Prostate gland (tissue), 2 donors: Measurements from ENCODE around the gene NIBAN1. TPM values are rescaled to one million over a fixed set of nuclear protein-coding genes. Genes with fewer than 3 reads are reported as not detected.

Experiments
- DNase-seq: peaks from one replicate; pipeline ENCODE4 v3.0.0-alpha.2; 2019; ENCODE audit warnings: low spot score
- H3K27ac ChIP-seq, 2 donors: fragments of 200-600 bp; sonication (generic); 2 replicates each; pipeline ENCODE4 v1.5.1; 2017 to 2019
- H3K27me3 ChIP-seq: fragments of 200-600 bp; sonication (generic); replicated peaks from 2 replicates; pipeline ENCODE4 v1.5.1; 2019; ENCODE audit not compliant: insufficient read depth
- H3K36me3 ChIP-seq, 2 donors: fragments of 200-600 bp; sonication (generic); 1 replicate in 1 of 2; 2 replicates in 1 of 2; pipeline versions ENCODE4 v1.5.1 to v1.8.1; 2017 to 2019
- H3K4me1 ChIP-seq: fragments of 200-600 bp; sonication (generic); replicated peaks from 2 replicates; pipeline ENCODE4 v1.5.1; 2019
- H3K4me3 ChIP-seq, 2 donors: fragments of 200-600 bp; sonication (generic); 2 replicates each; pipeline ENCODE4 v1.5.1; 2017 to 2019
- H3K9me3 ChIP-seq: fragments of 200-600 bp; sonication (generic); 2 replicates; pipeline ENCODE4 v1.5.1; 2017
- POLR2A ChIP-seq: fragments of 450-650 bp; IDR thresholded peaks from one replicate; pipeline ENCODE4 v1.6.1; 2016; ENCODE audit warnings: antibody characterized with exemption, mild to moderate bottlenecking
- POLR2AphosphoS5 ChIP-seq: sonication (generic); formaldehyde crosslinking; IDR thresholded peaks from one replicate; pipeline ENCODE4 v1.6.1; 2017; ENCODE audit warnings: antibody characterized with exemption
- WGBS: methylation state at CpG from one replicate; pipeline ENCODE4 v1.1.5; 2018; 5-methylcytosine and 5-hydroxymethylcytosine counted together
- intact Hi-C: fragments of 100-400 bp; cut with DNase I; formaldehyde crosslinking; loops from one replicate; pipeline ENCODE4 v1.14.2; 2022
- total RNA-seq, 2 donors: library from RNA; depleted of rRNA; stranded (reverse); fragments of >200 nt; gene quantifications; one replicate each; pipeline ENCODE4 v1.1.0, GENCODE V29; 2016
- TF ChIP-seq, protein P1 (sequence below), 4 experiments: fragments of 200-600 bp in 2 of 4; fragments of 450-650 bp in 2 of 4; sonication (generic) in 2 of 4; IDR thresholded peaks; 1 replicate in 3 of 4; 2 replicates in 1 of 4; pipeline ENCODE4 v1.5.1; 2016 to 2019; ENCODE audit warnings: antibody characterized with exemption in 4 of 4, mild to moderate bottlenecking in 2 of 4, moderate library complexity in 2 of 4

The NIBAN1 gene
- total RNA-seq, 2 donors from 2014 or later: 47.3 to 97.4 TPM

DNA sequence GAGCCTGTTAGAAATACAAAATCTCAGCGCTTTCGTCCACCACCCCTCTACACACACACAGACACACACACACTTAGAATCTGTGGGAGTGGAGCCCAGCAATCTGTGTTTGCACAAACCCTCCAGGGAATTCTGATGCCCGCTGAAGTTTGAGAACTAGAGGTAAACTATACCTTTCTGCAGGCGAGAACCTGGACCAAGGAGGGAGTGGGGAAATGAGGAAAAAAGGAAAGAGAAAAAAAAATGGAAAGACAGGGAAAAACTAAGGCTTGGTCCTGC is 468 bp upstream of the NIBAN1 start:
- Histone ChIP-seq H3K4me3 (peak overlapping the region; percentile 75 to 85), H3K4me1 (no peaks in the 10 kb centered on the region), H3K9me3 (no peaks in the 10 kb centered on the region), H3K36me3 (no peaks in the 10 kb centered on the region), H3K27ac (peak overlapping the region; percentile 68 to 84), H3K27me3 (no peaks in the 10 kb centered on the region)
- TF ChIP-seq, protein P1, sequence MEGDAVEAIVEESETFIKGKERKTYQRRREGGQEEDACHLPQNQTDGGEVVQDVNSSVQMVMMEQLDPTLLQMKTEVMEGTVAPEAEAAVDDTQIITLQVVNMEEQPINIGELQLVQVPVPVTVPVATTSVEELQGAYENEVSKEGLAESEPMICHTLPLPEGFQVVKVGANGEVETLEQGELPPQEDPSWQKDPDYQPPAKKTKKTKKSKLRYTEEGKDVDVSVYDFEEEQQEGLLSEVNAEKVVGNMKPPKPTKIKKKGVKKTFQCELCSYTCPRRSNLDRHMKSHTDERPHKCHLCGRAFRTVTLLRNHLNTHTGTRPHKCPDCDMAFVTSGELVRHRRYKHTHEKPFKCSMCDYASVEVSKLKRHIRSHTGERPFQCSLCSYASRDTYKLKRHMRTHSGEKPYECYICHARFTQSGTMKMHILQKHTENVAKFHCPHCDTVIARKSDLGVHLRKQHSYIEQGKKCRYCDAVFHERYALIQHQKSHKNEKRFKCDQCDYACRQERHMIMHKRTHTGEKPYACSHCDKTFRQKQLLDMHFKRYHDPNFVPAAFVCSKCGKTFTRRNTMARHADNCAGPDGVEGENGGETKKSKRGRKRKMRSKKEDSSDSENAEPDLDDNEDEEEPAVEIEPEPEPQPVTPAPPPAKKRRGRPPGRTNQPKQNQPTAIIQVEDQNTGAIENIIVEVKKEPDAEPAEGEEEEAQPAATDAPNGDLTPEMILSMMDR (IDR thresholded peaks at IDR 0.05): no peak
- no peak for TF ChIP-seq POLR2AphosphoS5
- no peak for TF ChIP-seq POLR2A
- no peak for DNase-seq
- intact Hi-C loops: loop anchor here (2.0 kb wide), 1 partner anchor 170 kb away; no protein-coding TSS in a partner anchor
- 73% methylated on average over 4 of the region's 4 CpGs for WGBS

DNA sequence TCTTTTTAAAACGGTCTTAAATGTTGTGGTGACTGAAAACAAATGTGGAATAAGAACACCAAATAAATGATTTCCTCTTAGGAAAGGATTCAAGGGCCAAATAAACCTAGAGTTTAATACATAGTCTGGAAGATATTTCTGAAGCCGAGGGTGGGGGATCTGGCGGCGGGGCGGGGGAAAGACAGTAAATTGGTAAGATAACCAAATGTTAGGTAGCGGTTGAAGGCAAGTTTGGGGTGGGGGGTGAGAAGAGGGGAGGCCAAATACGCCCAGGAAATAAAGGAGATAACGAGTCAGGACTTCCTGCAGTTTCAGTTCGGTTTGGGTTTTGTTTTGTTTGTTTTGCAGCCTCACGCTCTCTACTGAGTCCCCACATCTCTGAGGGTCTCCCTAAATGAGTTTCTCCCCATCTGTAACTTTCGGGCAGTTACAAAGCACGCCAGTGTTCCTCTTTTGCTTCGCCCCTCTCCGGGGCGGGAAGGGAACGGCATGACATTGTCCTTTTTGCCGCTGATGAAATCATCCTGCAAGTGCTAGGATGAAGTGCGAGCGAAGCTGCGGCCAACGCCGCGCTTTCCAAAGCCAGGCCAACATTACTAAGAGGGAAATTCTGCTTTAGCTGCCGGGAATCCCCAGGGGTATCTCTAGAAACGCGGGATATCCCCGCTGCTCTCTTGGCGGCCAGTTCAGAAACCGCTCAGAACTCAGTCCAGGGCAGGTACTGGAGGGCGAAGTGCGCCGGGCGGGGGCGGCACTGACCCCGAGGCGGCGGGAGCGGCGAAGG is 844 bp downstream of the NIBAN1 start:
- no peaks in the 10 kb centered on the region for H3K9me3 ChIP-seq
- WGBS: 3% methylated on average over 39 of the region's 39 CpGs
- TF ChIP-seq, protein P1 (IDR thresholded peaks at IDR 0.05): peak in 1 of 4 experiments; percentile 4
- TF ChIP-seq POLR2A: no peak
- peak; percentile 20 for DNase-seq
- H3K27me3 ChIP-seq: no peaks in the 10 kb centered on the region
- intact Hi-C loops: loop anchor here (2.0 kb wide), 1 partner anchor 169 kb away; no protein-coding TSS in a partner anchor
- no peaks in the 10 kb centered on the region for H3K36me3 ChIP-seq
- peak overlapping the region; percentile 68 to 84 for H3K27ac ChIP-seq
- peak overlapping the region; percentile 75 to 85 for H3K4me3 ChIP-seq
- no peaks in the 10 kb centered on the region for H3K4me1 ChIP-seq

DNA sequence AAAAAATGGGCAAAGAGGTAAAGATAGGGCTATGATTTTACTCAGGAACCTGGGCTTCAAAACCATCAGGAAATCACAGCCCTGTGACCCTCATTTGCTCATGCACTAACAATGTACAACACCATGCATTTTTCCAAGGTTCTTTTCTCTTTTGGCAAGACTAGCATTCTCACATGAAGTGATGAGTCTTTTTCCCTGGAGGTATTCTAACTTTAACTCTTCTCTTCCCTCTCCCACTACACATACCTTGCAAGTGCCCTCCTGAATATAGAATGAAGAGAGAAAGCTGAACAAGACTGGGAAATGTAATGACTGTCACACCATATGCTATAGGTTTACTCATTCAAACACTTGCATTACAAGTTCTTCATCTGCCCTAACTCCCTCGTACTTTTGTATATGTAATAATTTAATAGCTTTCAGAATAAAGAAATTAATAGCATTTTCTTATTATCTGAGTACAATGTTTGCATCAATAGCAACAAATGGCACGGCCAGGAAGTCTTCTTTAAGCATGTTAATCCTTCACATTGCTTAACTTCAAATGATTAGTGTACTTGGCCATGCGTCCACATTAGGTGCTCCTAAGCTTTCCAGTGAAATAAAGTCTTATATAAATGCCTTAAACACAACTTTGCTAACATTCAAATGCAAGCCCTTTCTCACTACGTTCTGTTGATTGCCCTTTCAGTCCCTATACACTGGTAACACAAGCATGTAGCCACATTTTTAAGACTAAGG is 1.8 kb downstream of the NIBAN1 start:
- H3K27me3 ChIP-seq: no peaks in the 10 kb centered on the region
- TF ChIP-seq, protein P1 (IDR thresholded peaks at IDR 0.05): no peak
- TF ChIP-seq POLR2AphosphoS5 (no peak), POLR2A (no peak)
- no peaks in the 10 kb centered on the region for H3K9me3 ChIP-seq
- no peaks in the 10 kb centered on the region for H3K4me1 ChIP-seq
- 36% methylated on average over 4 of the region's 4 CpGs for WGBS
- no peaks in the 10 kb centered on the region for H3K36me3 ChIP-seq
- peak overlapping the region; percentile 75 to 85 for H3K4me3 ChIP-seq
- peak overlapping the region; percentile 68 to 84 for H3K27ac ChIP-seq
- intact Hi-C loops: no loop called here
- no peak for DNase-seq

DNA sequence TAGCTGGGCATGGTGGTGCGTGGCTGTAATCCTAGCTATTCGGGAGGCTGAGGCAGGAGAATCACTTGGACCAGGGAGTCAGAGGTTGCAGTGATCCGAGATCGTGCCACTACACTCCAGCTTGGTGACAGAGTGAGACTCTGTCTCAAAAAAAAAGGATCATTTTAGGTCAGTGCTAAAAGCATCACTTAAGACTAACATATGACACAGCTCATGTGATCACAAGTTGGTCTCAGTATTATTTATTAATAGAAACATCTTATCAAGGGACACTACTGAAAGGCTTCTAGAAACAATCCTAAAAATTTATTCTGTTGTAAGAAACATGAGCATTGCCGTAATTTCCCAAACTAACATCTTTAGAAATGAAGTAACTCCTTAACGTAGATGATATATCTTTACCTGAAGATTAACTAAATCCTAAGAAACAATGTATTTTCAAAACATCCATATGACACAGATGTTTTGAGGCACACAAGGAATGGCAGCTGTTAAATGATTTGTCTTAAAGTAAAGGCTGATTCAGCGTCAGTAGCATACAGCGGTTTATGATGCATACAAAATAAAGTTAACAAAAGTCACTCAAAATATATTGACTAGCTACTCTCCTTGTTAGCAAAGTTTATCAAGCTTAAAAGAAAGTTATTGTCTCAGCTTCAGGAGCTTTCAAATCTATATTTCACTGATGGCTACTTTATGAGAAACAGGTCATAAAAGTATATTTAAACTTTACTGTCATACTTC is 2.6 kb downstream of the NIBAN1 start:
- intact Hi-C loops: no loop called here
- Histone ChIP-seq H3K36me3 (no peaks in the 10 kb centered on the region), H3K9me3 (no peaks in the 10 kb centered on the region), H3K4me1 (no peaks in the 10 kb centered on the region), H3K27me3 (no peaks in the 10 kb centered on the region), H3K27ac (peak overlapping the region; percentile 68 to 84), H3K4me3 (peak overlapping the region; percentile 75 to 85)
- TF ChIP-seq POLR2A (no peak), POLR2AphosphoS5 (no peak)
- TF ChIP-seq, protein P1 (IDR thresholded peaks at IDR 0.05): no peak
- no peak for DNase-seq
- 81% methylated on average over 8 of the region's 8 CpGs for WGBS
